Epithelial cell of esophagus (primary cell): ENCODE results near the gene PPFIA2.

Source experiments
- DNase-seq: peaks from one replicate; pipeline ENCODE4 v3.0.0; 2010; ENCODE audit warnings: low read depth
- H3K4me3 ChIP-seq: 2 replicates; pipeline ENCODE4 v1.5.1; 2011; ENCODE audit warnings: mild to moderate bottlenecking, low read length, control low read depth
- CTCF ChIP-seq: IDR thresholded peaks from 2 replicates; pipeline ENCODE4 v1.5.1; 2011; ENCODE audit warnings: low read depth, mild to moderate bottlenecking, low read length, control low read depth, inconsistent platforms; ENCODE audit not compliant: insufficient read depth; ENCODE audit errors: missing control alignments

The PPFIA2 gene

GRCh38 chr12:81350309-81350708 lies 408.8 kb downstream of the PPFIA2 start:
- no peak for TF ChIP-seq CTCF
- DNase-seq = peak; percentile 2
- H3K4me3 ChIP-seq = no peak overlapping the region

GRCh38 chr12:81347404-81347803 lies 411.7 kb downstream of the PPFIA2 start:
- H3K4me3 ChIP-seq = no peak overlapping the region
- no peak for DNase-seq
- TF ChIP-seq CTCF = no peak

- no peak for TF ChIP-seq CTCF
- H3K4me3 ChIP-seq = no peak overlapping the region
- DNase-seq = no peak
Observed at GRCh38 chr12:81340910-81341309, 418.2 kb downstream of the PPFIA2 start.

- TF ChIP-seq CTCF = no peak
- DNase-seq = no peak
- no peak overlapping the region for H3K4me3 ChIP-seq
Observed at GRCh38 chr12:81339071-81339470, 420.1 kb downstream of the PPFIA2 start.

- no peak overlapping the region for H3K4me3 ChIP-seq
- no peak for DNase-seq
- TF ChIP-seq CTCF = no peak
Observed at GRCh38 chr12:81337886-81338285, 421.3 kb downstream of the PPFIA2 start.

GRCh38 chr12:81333812-81334211 lies 425.3 kb downstream of the PPFIA2 start:
- H3K4me3 ChIP-seq = no peak overlapping the region
- TF ChIP-seq CTCF = no peak
- no peak for DNase-seq

- TF ChIP-seq CTCF = no peak
- no peak for DNase-seq
- H3K4me3 ChIP-seq = no peak overlapping the region
Observed at GRCh38 chr12:81332054-81332453, 427.1 kb downstream of the PPFIA2 start.
